GM12878 (cell line): ENCODE results near the gene PTCD3. TPM values are rescaled to one million over a fixed set of nuclear protein-coding genes. Genes with fewer than 3 reads are reported as not detected.
A peak's percentile ranks its signal among the peaks of the same experiment; 100 is the strongest.

ENCODE experiments used
- BCL11A ChIP-seq: IDR thresholded peaks from 2 replicates; pipeline ENCODE4 v1.6.1; 2011; ENCODE audit warnings: low read depth, low read length
- BHLHE40 ChIP-seq, 2 experiments: fragments of 450-650 bp in 1 of 2; IDR thresholded peaks; 2 replicates each; pipeline ENCODE4 v1.6.1; 2011 to 2017; ENCODE audit warnings: low read depth in 2 of 2, borderline replicate concordance in 1 of 2, improper control_type of control experiment in 1 of 2, low read length in 1 of 2, mild to moderate bottlenecking in 1 of 2
- CBFB ChIP-seq: IDR thresholded peaks from 2 replicates; pipeline ENCODE4 v1.6.1; 2016; ENCODE audit warnings: antibody characterized with exemption, low read depth
- CHD1 ChIP-seq: IDR thresholded peaks from 2 replicates; pipeline ENCODE4 v1.6.1; 2012; ENCODE audit warnings: low read depth, low read length, improper control_type of control experiment
- DPF2 ChIP-seq: fragments of 450-650 bp; IDR thresholded peaks from 2 replicates; pipeline ENCODE4 v1.6.1; 2017; ENCODE audit warnings: mild to moderate bottlenecking
- HDAC2 ChIP-seq: fragments of 200-600 bp; sonication (generic); IDR thresholded peaks from 2 replicates; pipeline ENCODE4 v1.6.1; 2017
- IKZF1 ChIP-seq: fragments of 450-650 bp; conservative IDR thresholded peaks from 2 replicates; pipeline ENCODE4 v1.6.1; 2017; ENCODE audit warnings: antibody characterized with exemption, mild to moderate bottlenecking
- LARP7 ChIP-seq: fragments of 450-650 bp; IDR thresholded peaks from 2 replicates; pipeline ENCODE4 v1.6.1; 2017; ENCODE audit warnings: mild to moderate bottlenecking
- MTA3 ChIP-seq: IDR thresholded peaks from 2 replicates; pipeline ENCODE4 v1.6.1; 2012; ENCODE audit warnings: low read length, inconsistent platforms, borderline replicate concordance
- NFYB ChIP-seq: IDR thresholded peaks from 2 replicates; pipeline ENCODE4 v1.6.1; 2011; ENCODE audit warnings: low read depth, mild to moderate bottlenecking, low read length, improper control_type of control experiment, moderate library complexity; ENCODE audit not compliant: insufficient read depth
- NR2C2 ChIP-seq: IDR thresholded peaks from 2 replicates; pipeline ENCODE4 v1.6.1; 2011; ENCODE audit warnings: borderline replicate concordance, low read depth; ENCODE audit not compliant: control insufficient read depth, insufficient read length
- PAX5 ChIP-seq: IDR thresholded peaks from 2 replicates; pipeline ENCODE4 v1.6.1; 2011; ENCODE audit warnings: low read depth, low read length, borderline replicate concordance
- POLR2AphosphoS5 ChIP-seq: IDR thresholded peaks from 2 replicates; pipeline ENCODE4 v1.6.1; 2011; ENCODE audit warnings: mild to moderate bottlenecking, low read length, inconsistent platforms
- RCOR1 ChIP-seq: conservative IDR thresholded peaks from 2 replicates; pipeline ENCODE4 v1.6.1; 2012; ENCODE audit warnings: low read depth, low read length, improper control_type of control experiment
- SIN3A ChIP-seq: IDR thresholded peaks from 2 replicates; pipeline ENCODE4 v1.6.1; 2012; ENCODE audit warnings: low read depth, low read length, improper control_type of control experiment
- SMAD1 ChIP-seq: fragments of 450-650 bp; IDR thresholded peaks from 2 replicates; pipeline ENCODE4 v1.6.1; 2018; ENCODE audit warnings: mild to moderate bottlenecking, low read depth; ENCODE audit not compliant: partially characterized antibody
- SMC3 ChIP-seq: IDR thresholded peaks from 2 replicates; pipeline ENCODE4 v1.6.1; 2011; ENCODE audit warnings: low read length, improper control_type of control experiment, borderline replicate concordance
- SP1 ChIP-seq: IDR thresholded peaks from one replicate; pipeline ENCODE4 v1.6.1; 2011; ENCODE audit warnings: low read depth, low read length
- STAT1 ChIP-seq: fragments of 450-650 bp; conservative IDR thresholded peaks from 2 replicates; pipeline ENCODE4 v1.6.1; 2014; ENCODE audit warnings: antibody characterized with exemption, mild to moderate bottlenecking
- YBX1 ChIP-seq: fragments of 450-650 bp; IDR thresholded peaks from 2 replicates; pipeline ENCODE4 v1.6.1; 2016; ENCODE audit warnings: antibody characterized with exemption
- polyA plus RNA-seq, 11 experiments: library from polyadenylated mRNA; depleted of rRNA in 4 of 11; unstranded in 6 of 11; stranded (reverse) in 5 of 11; fragments of >200 nt; fragmentation: Nextera tagmentation in 4 of 11; fragmentation: Illumina TruSeq in 1 of 11; extraction: Ambion mirVana in 4 of 11; extraction: Trizol in 1 of 11; gene quantifications; 1 replicate in 1 of 11; 2 replicates in 10 of 11; pipeline versions ENCODE4 v1.2.1 to v1.2.3, GENCODE V29; 2011 to 2016; ENCODE audit warnings: inconsistent platforms in 2 of 11, missing spikeins in 2 of 11, low read depth in 1 of 11
- total RNA-seq, 4 experiments: library from RNA; depleted of rRNA in 3 of 4; stranded (reverse); fragments of >200 nt in 3 of 4; fragmentation: Illumina TruSeq in 1 of 4; extraction: Trizol in 1 of 4; gene quantifications; 2 replicates each; pipeline versions ENCODE4 v1.2.1 to v1.2.3, GENCODE V29; 2013 to 2021
- TF ChIP-seq, protein P1 (sequence below): fragments of 450-650 bp; IDR thresholded peaks from 2 replicates; pipeline ENCODE4 v1.6.1; 2018; ENCODE audit warnings: mild to moderate bottlenecking, low read depth, moderate library complexity; ENCODE audit not compliant: partially characterized antibody
- TF ChIP-seq, protein P2 (sequence below): IDR thresholded peaks from 2 replicates; pipeline ENCODE4 v1.6.1; 2011; ENCODE audit warnings: mild to moderate bottlenecking, low read depth, low read length, moderate library complexity; ENCODE audit not compliant: insufficient replicate concordance
- TF ChIP-seq, protein P3 (sequence below): fragments of 450-650 bp; conservative IDR thresholded peaks from 2 replicates; pipeline ENCODE4 v1.6.1; 2017; ENCODE audit warnings: mild to moderate bottlenecking, moderate library complexity
- TF ChIP-seq, protein P4 (sequence below): fragments of 450-650 bp; IDR thresholded peaks from 2 replicates; pipeline ENCODE4 v1.6.1; 2017; ENCODE audit warnings: borderline replicate concordance

The PTCD3 gene
- total and polyA plus RNA-seq, 10 of the 15 experiments (the other 5 are each of a cell fraction or from before 2014, with no cell fraction given) = 44.7 to 177 (median 127) TPM

DNA sequence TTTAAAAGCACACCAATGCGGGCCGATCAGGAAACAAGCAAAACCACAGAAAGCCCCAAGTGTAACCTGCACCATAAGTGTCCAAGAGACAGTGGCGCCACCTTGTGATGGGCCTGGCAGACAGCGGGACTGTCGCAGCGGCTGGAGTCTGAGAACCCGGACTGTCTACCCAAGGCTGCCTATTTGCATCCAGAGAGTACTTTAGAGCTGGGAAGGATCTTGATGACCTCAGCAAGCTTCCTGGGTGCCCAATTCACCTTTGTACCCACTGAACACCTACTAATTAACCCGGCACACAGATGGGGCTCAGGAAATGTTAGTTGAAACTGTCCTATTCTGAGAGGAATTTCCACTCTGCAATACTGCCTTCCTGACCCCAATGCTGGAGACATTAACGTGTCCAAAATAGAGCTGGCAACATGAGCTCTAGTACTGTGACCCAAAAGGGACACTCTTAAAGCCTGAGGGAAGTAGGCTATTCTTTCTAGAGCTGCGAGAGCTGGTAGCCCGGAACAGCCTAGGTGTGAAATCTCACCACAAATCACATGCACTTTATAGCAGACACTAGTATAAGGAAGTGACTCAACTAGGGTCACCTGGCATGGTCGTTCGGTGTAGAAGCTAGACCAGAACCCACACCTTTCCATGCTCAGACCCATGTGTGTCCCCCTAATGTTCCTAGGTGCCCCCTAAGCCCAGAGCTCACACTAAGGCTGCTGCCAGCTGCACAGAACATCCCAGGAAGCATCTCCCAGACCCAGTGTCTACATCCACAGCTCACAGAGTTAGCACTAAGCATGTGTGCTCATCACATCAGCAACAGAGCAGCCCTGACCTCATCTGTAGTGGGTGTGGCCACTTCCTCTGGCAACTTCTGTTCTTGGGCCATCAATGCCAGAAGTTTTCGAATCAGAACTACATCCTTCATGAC, 25.8 kb upstream of the PTCD3 start (continued):
- TF ChIP-seq IKZF1 = peak; percentile 65
- TF ChIP-seq, protein P1, sequence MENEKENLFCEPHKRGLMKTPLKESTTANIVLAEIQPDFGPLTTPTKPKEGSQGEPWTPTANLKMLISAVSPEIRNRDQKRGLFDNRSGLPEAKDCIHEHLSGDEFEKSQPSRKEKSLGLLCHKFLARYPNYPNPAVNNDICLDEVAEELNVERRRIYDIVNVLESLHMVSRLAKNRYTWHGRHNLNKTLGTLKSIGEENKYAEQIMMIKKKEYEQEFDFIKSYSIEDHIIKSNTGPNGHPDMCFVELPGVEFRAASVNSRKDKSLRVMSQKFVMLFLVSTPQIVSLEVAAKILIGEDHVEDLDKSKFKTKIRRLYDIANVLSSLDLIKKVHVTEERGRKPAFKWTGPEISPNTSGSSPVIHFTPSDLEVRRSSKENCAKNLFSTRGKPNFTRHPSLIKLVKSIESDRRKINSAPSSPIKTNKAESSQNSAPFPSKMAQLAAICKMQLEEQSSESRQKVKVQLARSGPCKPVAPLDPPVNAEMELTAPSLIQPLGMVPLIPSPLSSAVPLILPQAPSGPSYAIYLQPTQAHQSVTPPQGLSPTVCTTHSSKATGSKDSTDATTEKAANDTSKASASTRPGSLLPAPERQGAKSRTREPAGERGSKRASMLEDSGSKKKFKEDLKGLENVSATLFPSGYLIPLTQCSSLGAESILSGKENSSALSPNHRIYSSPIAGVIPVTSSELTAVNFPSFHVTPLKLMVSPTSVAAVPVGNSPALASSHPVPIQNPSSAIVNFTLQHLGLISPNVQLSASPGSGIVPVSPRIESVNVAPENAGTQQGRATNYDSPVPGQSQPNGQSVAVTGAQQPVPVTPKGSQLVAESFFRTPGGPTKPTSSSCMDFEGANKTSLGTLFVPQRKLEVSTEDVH = no peak
- no peak for TF ChIP-seq CHD1
- no peak for TF ChIP-seq LARP7
- TF ChIP-seq DPF2 = peak; percentile 50; the same call in 1 of the 2 replicates
- TF ChIP-seq PAX5 = no peak
- TF ChIP-seq BHLHE40 (IDR thresholded peaks at IDR 0.05; ENCODE audit: borderline replicate concordance in 1 of 2, low read depth in 2 of 2, low read length in 1 of 2) = peak; percentile 73 to 83; a peak in 3 of 4 replicates
- TF ChIP-seq, protein P2, sequence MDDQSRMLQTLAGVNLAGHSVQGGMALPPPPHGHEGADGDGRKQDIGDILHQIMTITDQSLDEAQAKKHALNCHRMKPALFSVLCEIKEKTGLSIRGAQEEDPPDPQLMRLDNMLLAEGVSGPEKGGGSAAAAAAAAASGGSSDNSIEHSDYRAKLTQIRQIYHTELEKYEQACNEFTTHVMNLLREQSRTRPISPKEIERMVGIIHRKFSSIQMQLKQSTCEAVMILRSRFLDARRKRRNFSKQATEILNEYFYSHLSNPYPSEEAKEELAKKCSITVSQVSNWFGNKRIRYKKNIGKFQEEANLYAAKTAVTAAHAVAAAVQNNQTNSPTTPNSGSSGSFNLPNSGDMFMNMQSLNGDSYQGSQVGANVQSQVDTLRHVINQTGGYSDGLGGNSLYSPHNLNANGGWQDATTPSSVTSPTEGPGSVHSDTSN = no peak
- TF ChIP-seq SIN3A = peak; percentile 37; the same call in 1 of the 2 replicates
- TF ChIP-seq SMAD1 = no peak
- TF ChIP-seq, protein P3, sequence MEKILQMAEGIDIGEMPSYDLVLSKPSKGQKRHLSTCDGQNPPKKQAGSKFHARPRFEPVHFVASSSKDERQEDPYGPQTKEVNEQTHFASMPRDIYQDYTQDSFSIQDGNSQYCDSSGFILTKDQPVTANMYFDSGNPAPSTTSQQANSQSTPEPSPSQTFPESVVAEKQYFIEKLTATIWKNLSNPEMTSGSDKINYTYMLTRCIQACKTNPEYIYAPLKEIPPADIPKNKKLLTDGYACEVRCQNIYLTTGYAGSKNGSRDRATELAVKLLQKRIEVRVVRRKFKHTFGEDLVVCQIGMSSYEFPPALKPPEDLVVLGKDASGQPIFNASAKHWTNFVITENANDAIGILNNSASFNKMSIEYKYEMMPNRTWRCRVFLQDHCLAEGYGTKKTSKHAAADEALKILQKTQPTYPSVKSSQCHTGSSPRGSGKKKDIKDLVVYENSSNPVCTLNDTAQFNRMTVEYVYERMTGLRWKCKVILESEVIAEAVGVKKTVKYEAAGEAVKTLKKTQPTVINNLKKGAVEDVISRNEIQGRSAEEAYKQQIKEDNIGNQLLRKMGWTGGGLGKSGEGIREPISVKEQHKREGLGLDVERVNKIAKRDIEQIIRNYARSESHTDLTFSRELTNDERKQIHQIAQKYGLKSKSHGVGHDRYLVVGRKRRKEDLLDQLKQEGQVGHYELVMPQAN = 0 out of 2 replicates have a peak, but pooled peaks have one; percentile 11
- no peak for TF ChIP-seq NFYB
- 0 out of 2 replicates have a peak, but pooled peaks have one; percentile 38 for TF ChIP-seq CBFB
- TF ChIP-seq MTA3 = no peak
- TF ChIP-seq SP1 = no peak
- TF ChIP-seq, protein P4, sequence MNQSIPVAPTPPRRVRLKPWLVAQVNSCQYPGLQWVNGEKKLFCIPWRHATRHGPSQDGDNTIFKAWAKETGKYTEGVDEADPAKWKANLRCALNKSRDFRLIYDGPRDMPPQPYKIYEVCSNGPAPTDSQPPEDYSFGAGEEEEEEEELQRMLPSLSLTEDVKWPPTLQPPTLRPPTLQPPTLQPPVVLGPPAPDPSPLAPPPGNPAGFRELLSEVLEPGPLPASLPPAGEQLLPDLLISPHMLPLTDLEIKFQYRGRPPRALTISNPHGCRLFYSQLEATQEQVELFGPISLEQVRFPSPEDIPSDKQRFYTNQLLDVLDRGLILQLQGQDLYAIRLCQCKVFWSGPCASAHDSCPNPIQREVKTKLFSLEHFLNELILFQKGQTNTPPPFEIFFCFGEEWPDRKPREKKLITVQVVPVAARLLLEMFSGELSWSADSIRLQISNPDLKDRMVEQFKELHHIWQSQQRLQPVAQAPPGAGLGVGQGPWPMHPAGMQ = no peak
- no peak for TF ChIP-seq POLR2AphosphoS5
- no peak; the same call in 1 of the 2 replicates for TF ChIP-seq RCOR1
- 0 out of 2 replicates have a peak, but pooled peaks have one; percentile 4 for TF ChIP-seq BCL11A
- TF ChIP-seq YBX1 = no peak
- TF ChIP-seq HDAC2 = no peak
- no peak for TF ChIP-seq STAT1
- peak; percentile 92 for TF ChIP-seq SMC3
- TF ChIP-seq NR2C2 = no peak
